Upper lobe of left lung (tissue), 6 donors: Measurements from ENCODE around the gene SCFD2. TPM values are rescaled to one million over a fixed set of nuclear protein-coding genes. Genes with fewer than 3 reads are reported as not detected.

Experiments used
- ATAC-seq, 2 donors: fragments of 200-7000 bp; cut with Tn5 transposase; one replicate each; pipeline ENCODE4 v1.9.1; 2022; ENCODE audit warnings: mild to moderate bottlenecking in 2 of 2, moderate library complexity in 2 of 2; ENCODE audit not compliant: low FRiP score in 2 of 2
- DNase-seq, 2 donors: peaks; one replicate each; pipeline ENCODE4 v3.0.0-alpha.2; 2019 to 2020
- H3K27ac ChIP-seq, 4 donors: fragments of 200-600 bp; sonication (generic); one replicate each; pipeline ENCODE4 v1.5.1; 2016 to 2019
- H3K27me3 ChIP-seq, 4 donors: fragments of 200-600 bp; sonication (generic); one replicate each; pipeline ENCODE4 v1.5.1; 2017 to 2019
- H3K36me3 ChIP-seq, 4 donors: fragments of 200-600 bp; sonication (generic); one replicate each; pipeline ENCODE4 v1.5.1; 2016 to 2019
- H3K4me1 ChIP-seq, 4 donors: fragments of 200-600 bp; sonication (generic); one replicate each; pipeline ENCODE4 v1.5.1; 2018 to 2019
- H3K4me3 ChIP-seq, 4 donors: fragments of 200-600 bp; sonication (generic); one replicate each; pipeline ENCODE4 v1.5.1; 2017 to 2019; ENCODE audit warnings: mild to moderate bottlenecking in 2 of 4, moderate library complexity in 1 of 4
- H3K9me3 ChIP-seq, 4 donors: fragments of 200-600 bp; sonication (generic); one replicate each; pipeline ENCODE4 v1.5.1; 2018 to 2019
- CTCF ChIP-seq, 6 experiments: fragments of 450-650 bp in 4 of 6; fragments of 200-600 bp in 2 of 6; sonication (generic) in 2 of 6; IDR thresholded peaks; one replicate each; pipeline ENCODE4 v1.5.1; 2016 to 2019; ENCODE audit warnings: antibody characterized with exemption in 6 of 6
- EP300 ChIP-seq, 4 donors: sonication (generic); formaldehyde crosslinking; IDR thresholded peaks; one replicate each; pipeline ENCODE4 v1.5.1; 2017; ENCODE audit warnings: antibody characterized with exemption in 4 of 4, control low read depth in 2 of 4
- POLR2A ChIP-seq, 4 donors: fragments of 450-650 bp; IDR thresholded peaks; one replicate each; pipeline ENCODE4 v1.5.1; 2016 to 2017; ENCODE audit warnings: antibody characterized with exemption in 4 of 4, mild to moderate bottlenecking in 2 of 4
- POLR2AphosphoS5 ChIP-seq, 2 donors: sonication (generic); formaldehyde crosslinking; IDR thresholded peaks; one replicate each; pipeline ENCODE4 v1.5.1; 2017; ENCODE audit warnings: antibody characterized with exemption in 2 of 2
- whole genome bisulfite sequencing, 2 donors: methylation state at CpG; one replicate each; pipeline ENCODE4 v1.1.5; 2017 to 2018; 5-methylcytosine and 5-hydroxymethylcytosine counted together
- total RNA-seq, 6 donors: library from RNA; depleted of rRNA in 4 of 6; stranded (reverse); fragments of >200 nt in 4 of 6; gene quantifications; one replicate each; pipeline versions ENCODE4 v1.1.0 to v1.2.1, GENCODE V29; 2016 to 2021
- donor health status: DM: no; HTN: no; CAD: no; lungs with moderate emphysema.
- donor health status: DM: no; HTN: yes; CAD: no; lungs with severe emphysema.

The SCFD2 gene
- total RNA-seq, 6 donors from 2014 or later = 15.2 to 33.5 (median 20.0) TPM

DNA sequence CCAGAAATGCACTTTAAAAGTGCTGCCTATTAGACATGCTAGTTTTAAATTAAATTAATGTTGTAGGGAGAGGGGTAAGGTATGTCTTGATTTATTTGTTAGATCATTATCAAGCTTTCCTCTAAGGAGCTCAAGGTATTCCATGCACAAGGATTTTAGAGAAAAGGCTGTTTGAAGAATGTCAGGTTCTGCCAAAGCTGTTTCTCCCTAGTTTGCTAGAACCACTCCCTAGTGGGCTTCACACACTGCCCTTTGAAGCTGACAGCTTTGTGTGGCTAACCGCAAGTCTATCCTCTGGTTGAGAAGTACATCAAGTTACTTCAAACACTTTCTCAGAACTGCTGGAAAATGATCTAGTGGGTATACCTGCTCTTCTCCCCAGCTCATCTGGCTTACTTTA, 471.4 kb downstream of the SCFD2 start:
- no peak for TF ChIP-seq EP300 (IDR thresholded peaks at IDR 0.05)
- no peak for TF ChIP-seq POLR2A (IDR thresholded peaks at IDR 0.05)
- TF ChIP-seq CTCF (IDR thresholded peaks at IDR 0.05) = no peak
- no peak for TF ChIP-seq POLR2AphosphoS5 (IDR thresholded peaks at IDR 0.05)
- no peak overlapping the region for H3K27ac ChIP-seq
- WGBS, 2 donors = 73 to 90% methylated on average over 1 of the region's 1 CpG
- no peaks in the 10 kb centered on the region for H3K36me3 ChIP-seq
- DNase-seq (no peak), ATAC-seq (no peak)
- no peaks in the 10 kb centered on the region for H3K9me3 ChIP-seq
- no peak overlapping the region for H3K4me3 ChIP-seq
- H3K27me3 ChIP-seq = no peaks in the 10 kb centered on the region
- no peaks in the 10 kb centered on the region for H3K4me1 ChIP-seq

DNA sequence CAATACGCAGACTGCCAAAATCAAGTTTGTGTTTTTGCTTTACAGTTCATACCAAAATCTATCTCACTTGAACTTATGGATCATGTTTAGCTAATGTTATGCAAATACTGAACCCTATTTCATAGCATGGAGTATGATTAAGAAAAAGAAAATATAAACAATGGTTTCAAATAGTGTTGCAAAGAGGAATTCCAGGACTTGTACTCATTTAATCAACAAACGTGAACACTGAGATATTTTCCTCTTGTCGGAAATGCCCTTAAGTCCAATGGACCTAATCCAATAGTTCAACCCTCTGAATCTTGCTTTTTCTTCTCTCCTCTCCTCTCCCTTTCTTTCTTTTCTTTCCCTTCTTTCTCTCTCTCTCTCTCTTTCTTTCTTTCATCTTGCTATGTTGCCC, 473.0 kb downstream of the SCFD2 start:
- H3K27ac ChIP-seq = no peak overlapping the region
- no peaks in the 10 kb centered on the region for H3K36me3 ChIP-seq
- 84 to 85% methylated on average over 3 of the region's 3 CpGs for WGBS, 2 donors
- no peaks in the 10 kb centered on the region for H3K4me1 ChIP-seq
- ATAC-seq = no peak
- no peak overlapping the region for H3K4me3 ChIP-seq
- H3K9me3 ChIP-seq = no peaks in the 10 kb centered on the region
- DNase-seq = no peak
- TF ChIP-seq POLR2A (IDR thresholded peaks at IDR 0.05) (no peak), EP300 (IDR thresholded peaks at IDR 0.05) (no peak), POLR2AphosphoS5 (IDR thresholded peaks at IDR 0.05) (no peak), CTCF (IDR thresholded peaks at IDR 0.05) (no peak)
- no peaks in the 10 kb centered on the region for H3K27me3 ChIP-seq

DNA sequence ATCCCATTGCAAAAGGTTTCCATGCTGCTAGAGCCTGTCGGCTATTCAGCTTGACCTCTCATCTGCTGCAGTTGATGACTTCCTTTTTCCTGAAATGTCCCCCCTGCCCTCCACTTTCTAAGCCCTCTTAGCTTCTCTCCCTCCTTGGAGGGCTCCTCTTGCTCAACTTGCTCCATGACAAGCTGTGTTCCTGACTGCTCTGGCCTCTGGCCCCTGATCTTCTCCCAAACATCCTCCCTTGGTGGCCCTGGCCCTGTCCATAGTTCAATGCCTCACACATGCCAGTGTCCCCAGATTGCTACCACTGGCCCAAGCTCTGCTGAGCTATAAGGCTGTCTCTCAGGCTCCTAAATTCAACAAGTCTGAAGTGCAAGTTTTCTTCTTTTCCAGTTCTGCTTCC, 474.1 kb downstream of the SCFD2 start:
- no peaks in the 10 kb centered on the region for H3K9me3 ChIP-seq
- H3K27me3 ChIP-seq = no peaks in the 10 kb centered on the region
- no peaks in the 10 kb centered on the region for H3K36me3 ChIP-seq
- TF ChIP-seq EP300 (IDR thresholded peaks at IDR 0.05) (no peak), CTCF (IDR thresholded peaks at IDR 0.05) (no peak), POLR2AphosphoS5 (IDR thresholded peaks at IDR 0.05) (no peak), POLR2A (IDR thresholded peaks at IDR 0.05) (no peak)
- ATAC-seq = no peak
- H3K4me3 ChIP-seq = no peak overlapping the region
- WGBS, 2 donors = 71 to 91% methylated on average over 1 of the region's 1 CpG
- H3K4me1 ChIP-seq = no peaks in the 10 kb centered on the region
- DNase-seq = no peak
- H3K27ac ChIP-seq = no peak overlapping the region

GRCh38 chr4:52890521-52890791, 475.4 kb downstream of the SCFD2 start:
- TF ChIP-seq POLR2A (IDR thresholded peaks at IDR 0.05) (no peak), CTCF (IDR thresholded peaks at IDR 0.05) (no peak), EP300 (IDR thresholded peaks at IDR 0.05) (no peak), POLR2AphosphoS5 (IDR thresholded peaks at IDR 0.05) (no peak)
- Histone ChIP-seq H3K36me3 (no peaks in the 10 kb centered on the region), H3K4me3 (no peak overlapping the region), H3K4me1 (no peaks in the 10 kb centered on the region), H3K27ac (no peak overlapping the region), H3K27me3 (no peaks in the 10 kb centered on the region), H3K9me3 (no peaks in the 10 kb centered on the region)
- 93 to 96% methylated on average over 1 of the region's 1 CpG for WGBS, 2 donors
- DNase-seq = no peak
- no peak for ATAC-seq

DNA sequence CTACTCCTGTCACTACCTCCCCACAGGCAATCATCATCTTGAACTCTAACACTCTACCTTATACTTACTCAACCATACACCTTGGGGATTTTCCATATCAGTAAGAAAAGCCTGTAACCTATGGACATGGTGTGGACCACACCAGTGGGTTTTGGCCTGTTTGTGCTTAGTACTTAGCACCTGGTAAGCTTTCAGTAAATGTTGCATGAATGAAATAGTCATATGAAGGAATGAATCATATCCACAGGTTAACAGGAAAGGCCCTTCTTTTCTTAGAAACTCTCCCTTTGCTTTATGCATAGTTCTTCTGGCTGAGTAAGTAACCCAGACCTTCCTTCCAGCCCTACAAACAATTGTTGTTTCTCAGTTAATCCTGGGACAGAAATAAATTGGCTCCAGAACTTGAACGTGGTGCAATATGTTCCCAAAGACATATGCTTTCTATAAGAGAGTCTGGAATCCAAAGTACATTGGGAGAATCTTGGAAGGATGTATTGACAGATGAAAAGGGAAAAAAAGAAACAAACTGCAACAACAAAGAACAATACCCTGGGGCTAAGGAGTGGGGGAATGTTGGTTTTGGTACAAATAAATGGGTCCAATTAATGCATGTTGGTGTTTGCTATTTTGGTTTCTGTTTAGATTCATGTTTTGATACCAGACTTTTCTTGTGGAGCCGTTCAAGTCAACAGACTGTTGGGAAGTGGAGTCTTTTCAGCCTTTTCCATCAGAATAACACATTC, 475.9 kb downstream of the SCFD2 start:
- TF ChIP-seq EP300 (IDR thresholded peaks at IDR 0.05) (no peak), CTCF (IDR thresholded peaks at IDR 0.05) (no peak), POLR2AphosphoS5 (IDR thresholded peaks at IDR 0.05) (no peak), POLR2A (IDR thresholded peaks at IDR 0.05) (no peak)
- DNase-seq (no peak), ATAC-seq (no peak)
- Histone ChIP-seq H3K4me3 (no peak overlapping the region), H3K27me3 (no peaks in the 10 kb centered on the region), H3K27ac (no peak overlapping the region), H3K36me3 (no peaks in the 10 kb centered on the region), H3K4me1 (no peaks in the 10 kb centered on the region), H3K9me3 (no peaks in the 10 kb centered on the region)
- WGBS, 2 donors = 80 to 90% methylated on average over 2 of the region's 2 CpGs
